Neural cell (in vitro differentiated cells): ENCODE results near the gene MIGA2. TPM values are rescaled to one million over a fixed set of nuclear protein-coding genes. Genes with fewer than 3 reads are reported as not detected.

Experiments used
- H2AFZ ChIP-seq: fragments of 200-600, 300-800 bp; sonication (generic), shearing (Covaris generic); 2 replicates; pipeline ENCODE4 v1.6.0; 2014; ENCODE audit warnings: low read depth, mild to moderate bottlenecking, antibody characterized with exemption, low read length, moderate library complexity
- H3F3A ChIP-seq: fragments of 200-600 bp; shearing (Covaris generic); 2 replicates; pipeline ENCODE4 v1.6.1; 2016; ENCODE audit warnings: mild to moderate bottlenecking, moderate library complexity, mixed read lengths, antibody characterized with exemption, low read length; ENCODE audit not compliant: insufficient read depth, poor library complexity, severe bottlenecking
- H3K27ac ChIP-seq: fragments of 200-600, 300-800 bp; sonication (generic), shearing (Covaris generic); 2 replicates; pipeline ENCODE4 v1.5.1; 2014; ENCODE audit warnings: mild to moderate bottlenecking, low read length, moderate library complexity
- H3K27me3 ChIP-seq: fragments of 300-800, 200-600 bp; sonication (generic), shearing (Covaris generic); 2 replicates; pipeline ENCODE4 v1.6.0; 2014; ENCODE audit warnings: mild to moderate bottlenecking, low read depth, low read length, moderate library complexity; ENCODE audit not compliant: insufficient read depth
- H3K36me3 ChIP-seq: fragments of 300-800, 200-600 bp; sonication (generic), shearing (Covaris generic); 2 replicates; pipeline ENCODE4 v1.5.1; 2014; ENCODE audit warnings: mild to moderate bottlenecking, antibody characterized with exemption, low read length, moderate library complexity; ENCODE audit not compliant: insufficient read depth
- H3K4me2 ChIP-seq: fragments of 300-800, 200-600 bp; sonication (generic), shearing (Covaris generic); 2 replicates; pipeline ENCODE4 v1.6.0; 2014; ENCODE audit warnings: mild to moderate bottlenecking, low read length
- H3K4me3 ChIP-seq: fragments of 300-800, 200-600 bp; sonication (generic), shearing (Covaris generic); 2 replicates; pipeline ENCODE4 v1.5.1; 2014; ENCODE audit warnings: mild to moderate bottlenecking, low read length, moderate library complexity
- H3K79me2 ChIP-seq: fragments of 200-600 bp; shearing (Covaris generic); replicated peaks from 2 replicates; pipeline ENCODE4 v1.6.0; 2014; ENCODE audit warnings: mild to moderate bottlenecking, low read length, moderate library complexity; ENCODE audit not compliant: insufficient read depth
- H3K9ac ChIP-seq: fragments of 300-800, 200-600 bp; sonication (generic), shearing (Covaris generic); 2 replicates; pipeline ENCODE4 v1.6.1; 2016; ENCODE audit warnings: mild to moderate bottlenecking, low read length, mixed read lengths
- H3K9me2 ChIP-seq: fragments of 200-600 bp; shearing (Covaris generic); 2 replicates; pipeline ENCODE4 v1.6.1; 2016; ENCODE audit warnings: mild to moderate bottlenecking, low read length, mixed read lengths; ENCODE audit not compliant: insufficient read depth
- H3K9me3 ChIP-seq: fragments of 200-600, 300-800 bp; sonication (generic), shearing (Covaris generic); 2 replicates; pipeline ENCODE4 v1.6.1; 2016; ENCODE audit warnings: mild to moderate bottlenecking, mixed run types, low read length, moderate library complexity, mixed read lengths
- H4K20me1 ChIP-seq: fragments of 200-600 bp; shearing (Covaris generic); 2 replicates; pipeline ENCODE4 v1.6.1; 2016; ENCODE audit warnings: mild to moderate bottlenecking, mixed run types; ENCODE audit not compliant: insufficient read depth
- EP300 ChIP-seq: fragments of 450-650 bp; conservative IDR thresholded peaks from 2 replicates; pipeline ENCODE4 v1.6.1; 2014; ENCODE audit warnings: antibody characterized with exemption, mild to moderate bottlenecking, moderate library complexity; ENCODE audit not compliant: poor library complexity, severe bottlenecking
- EZH2 ChIP-seq: fragments of 200-600, 300-800 bp; shearing (Covaris generic), sonication (generic); IDR thresholded peaks from 2 replicates; pipeline ENCODE4 v1.6.1; 2014; ENCODE audit warnings: antibody characterized with exemption, low read length, borderline replicate concordance, mild to moderate bottlenecking; ENCODE audit not compliant: insufficient read depth, poor library complexity, severe bottlenecking
- MXI1 ChIP-seq: fragments of 450-650 bp; conservative IDR thresholded peaks from 2 replicates; pipeline ENCODE4 v1.6.1; 2014; ENCODE audit warnings: antibody characterized with exemption, mild to moderate bottlenecking; ENCODE audit not compliant: poor library complexity, severe bottlenecking
- POLR2AphosphoS5 ChIP-seq: IDR thresholded peaks from 2 replicates; pipeline ENCODE4 v1.6.1; 2012
- RAD21 ChIP-seq: fragments of 450-650 bp; conservative IDR thresholded peaks from 2 replicates; pipeline ENCODE4 v1.6.1; 2014; ENCODE audit warnings: antibody characterized with exemption, mild to moderate bottlenecking, moderate library complexity
- SMC3 ChIP-seq: fragments of 450-650 bp; conservative IDR thresholded peaks from 2 replicates; pipeline ENCODE4 v1.6.1; 2014; ENCODE audit warnings: antibody characterized with exemption, mild to moderate bottlenecking, moderate library complexity; ENCODE audit not compliant: poor library complexity
- TAF1 ChIP-seq: IDR thresholded peaks from 2 replicates; pipeline ENCODE4 v1.6.1; 2012; ENCODE audit warnings: low read depth
- polyA plus RNA-seq: library from polyadenylated mRNA; depleted of rRNA; stranded (reverse); fragments of >200 nt; gene quantifications from 2 replicates; pipeline ENCODE4 v1.2.3, GENCODE V29; 2014
- TF ChIP-seq, protein P1 (sequence below): IDR thresholded peaks from 2 replicates; pipeline ENCODE4 v1.6.1; 2012; ENCODE audit warnings: borderline replicate concordance
- TF ChIP-seq, protein P2 (sequence below): fragments of 450-650 bp; IDR thresholded peaks from 2 replicates; pipeline ENCODE4 v1.5.1; 2014; ENCODE audit warnings: antibody characterized with exemption, mild to moderate bottlenecking, moderate library complexity; ENCODE audit not compliant: poor library complexity, severe bottlenecking

MIGA2 gene
- polyA plus RNA-seq, 1 donor from 2014 or later, result 42.4 TPM

DNA sequence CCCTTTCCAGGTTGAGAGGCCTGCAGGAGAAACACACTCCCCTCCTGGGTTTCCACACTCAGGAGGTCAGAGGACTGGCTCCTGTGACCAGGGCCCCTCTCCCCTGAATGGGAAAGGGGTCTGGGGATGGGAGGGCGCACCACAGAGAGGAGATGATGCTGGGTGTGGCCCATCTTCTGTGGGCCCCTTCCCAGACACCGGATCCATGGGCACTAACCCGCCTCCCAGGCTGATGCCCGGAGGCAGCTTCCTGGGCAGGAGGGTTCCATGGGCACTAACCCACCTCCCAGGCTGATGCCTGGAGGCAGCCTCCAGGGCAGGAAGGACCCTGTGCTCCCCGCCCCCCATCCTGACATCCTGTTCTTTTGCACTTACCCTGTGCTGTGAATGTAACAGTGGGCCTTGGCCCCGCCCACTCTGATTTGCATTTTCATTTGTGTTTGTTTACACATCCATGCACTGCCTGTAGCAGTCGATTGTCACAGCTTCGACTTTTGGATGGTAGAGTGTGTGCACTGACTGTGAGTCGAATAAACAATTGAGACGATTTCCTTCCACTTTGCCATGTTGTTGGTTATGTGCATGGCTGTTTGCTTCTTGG lies 35.2 kb downstream of the MIGA2 start:
- Histone ChIP-seq H2AFZ (no peak overlapping the region), H3K27ac (no peak overlapping the region), H3K36me3 (no peaks in the 10 kb centered on the region), H3K4me2 (no peak overlapping the region), H3K79me2 (no peaks in the 10 kb centered on the region), H3K27me3 (no peaks in the 10 kb centered on the region), H3K4me3 (no peak overlapping the region), H3K9ac (no peak overlapping the region), H3F3A (no peaks in the 10 kb centered on the region), H4K20me1 (no peaks in the 10 kb centered on the region), H3K9me2 (no peaks in the 10 kb centered on the region), H3K9me3 (no peaks in the 10 kb centered on the region)
- TF ChIP-seq RAD21 (no peak), EZH2 (no peak), SMC3 (no peak), MXI1 (no peak), TAF1 (no peak), EP300 (no peak), POLR2AphosphoS5 (no peak)
- TF ChIP-seq, protein P1, sequence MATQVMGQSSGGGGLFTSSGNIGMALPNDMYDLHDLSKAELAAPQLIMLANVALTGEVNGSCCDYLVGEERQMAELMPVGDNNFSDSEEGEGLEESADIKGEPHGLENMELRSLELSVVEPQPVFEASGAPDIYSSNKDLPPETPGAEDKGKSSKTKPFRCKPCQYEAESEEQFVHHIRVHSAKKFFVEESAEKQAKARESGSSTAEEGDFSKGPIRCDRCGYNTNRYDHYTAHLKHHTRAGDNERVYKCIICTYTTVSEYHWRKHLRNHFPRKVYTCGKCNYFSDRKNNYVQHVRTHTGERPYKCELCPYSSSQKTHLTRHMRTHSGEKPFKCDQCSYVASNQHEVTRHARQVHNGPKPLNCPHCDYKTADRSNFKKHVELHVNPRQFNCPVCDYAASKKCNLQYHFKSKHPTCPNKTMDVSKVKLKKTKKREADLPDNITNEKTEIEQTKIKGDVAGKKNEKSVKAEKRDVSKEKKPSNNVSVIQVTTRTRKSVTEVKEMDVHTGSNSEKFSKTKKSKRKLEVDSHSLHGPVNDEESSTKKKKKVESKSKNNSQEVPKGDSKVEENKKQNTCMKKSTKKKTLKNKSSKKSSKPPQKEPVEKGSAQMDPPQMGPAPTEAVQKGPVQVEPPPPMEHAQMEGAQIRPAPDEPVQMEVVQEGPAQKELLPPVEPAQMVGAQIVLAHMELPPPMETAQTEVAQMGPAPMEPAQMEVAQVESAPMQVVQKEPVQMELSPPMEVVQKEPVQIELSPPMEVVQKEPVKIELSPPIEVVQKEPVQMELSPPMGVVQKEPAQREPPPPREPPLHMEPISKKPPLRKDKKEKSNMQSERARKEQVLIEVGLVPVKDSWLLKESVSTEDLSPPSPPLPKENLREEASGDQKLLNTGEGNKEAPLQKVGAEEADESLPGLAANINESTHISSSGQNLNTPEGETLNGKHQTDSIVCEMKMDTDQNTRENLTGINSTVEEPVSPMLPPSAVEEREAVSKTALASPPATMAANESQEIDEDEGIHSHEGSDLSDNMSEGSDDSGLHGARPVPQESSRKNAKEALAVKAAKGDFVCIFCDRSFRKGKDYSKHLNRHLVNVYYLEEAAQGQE, result no peak
- TF ChIP-seq, protein P2, sequence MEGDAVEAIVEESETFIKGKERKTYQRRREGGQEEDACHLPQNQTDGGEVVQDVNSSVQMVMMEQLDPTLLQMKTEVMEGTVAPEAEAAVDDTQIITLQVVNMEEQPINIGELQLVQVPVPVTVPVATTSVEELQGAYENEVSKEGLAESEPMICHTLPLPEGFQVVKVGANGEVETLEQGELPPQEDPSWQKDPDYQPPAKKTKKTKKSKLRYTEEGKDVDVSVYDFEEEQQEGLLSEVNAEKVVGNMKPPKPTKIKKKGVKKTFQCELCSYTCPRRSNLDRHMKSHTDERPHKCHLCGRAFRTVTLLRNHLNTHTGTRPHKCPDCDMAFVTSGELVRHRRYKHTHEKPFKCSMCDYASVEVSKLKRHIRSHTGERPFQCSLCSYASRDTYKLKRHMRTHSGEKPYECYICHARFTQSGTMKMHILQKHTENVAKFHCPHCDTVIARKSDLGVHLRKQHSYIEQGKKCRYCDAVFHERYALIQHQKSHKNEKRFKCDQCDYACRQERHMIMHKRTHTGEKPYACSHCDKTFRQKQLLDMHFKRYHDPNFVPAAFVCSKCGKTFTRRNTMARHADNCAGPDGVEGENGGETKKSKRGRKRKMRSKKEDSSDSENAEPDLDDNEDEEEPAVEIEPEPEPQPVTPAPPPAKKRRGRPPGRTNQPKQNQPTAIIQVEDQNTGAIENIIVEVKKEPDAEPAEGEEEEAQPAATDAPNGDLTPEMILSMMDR, result no peak

DNA sequence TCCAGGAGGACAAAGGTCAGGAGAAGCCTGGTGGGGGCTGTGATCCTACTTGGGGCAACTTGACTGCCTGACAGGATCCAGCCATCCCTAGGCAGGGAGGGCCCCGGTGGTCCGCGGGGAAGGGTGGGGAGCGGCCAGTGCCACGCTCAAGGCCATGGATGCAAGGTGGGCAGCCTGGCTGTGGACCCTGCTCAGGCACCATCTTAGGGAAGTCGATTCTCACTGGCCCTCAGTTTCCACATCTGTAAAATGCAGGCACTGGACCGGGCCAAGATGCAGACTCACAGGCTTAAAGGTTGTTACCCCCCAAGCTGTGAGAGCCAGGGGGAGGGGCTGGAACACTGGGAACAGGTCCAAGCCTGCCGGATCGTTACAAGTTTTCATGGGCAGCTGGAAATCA lies 35.7 kb downstream of the MIGA2 start:
- H3K4me3 ChIP-seq, result no peak overlapping the region
- H3K4me2 ChIP-seq, result no peak overlapping the region
- no peak for TF ChIP-seq RAD21
- TF ChIP-seq, protein P1, result no peak
- TF ChIP-seq, protein P2, result no peak
- TF ChIP-seq SMC3, result no peak
- TF ChIP-seq TAF1, result no peak
- TF ChIP-seq MXI1, result no peak
- no peak for TF ChIP-seq EP300
- H3F3A ChIP-seq, result no peaks in the 10 kb centered on the region
- no peak overlapping the region for H2AFZ ChIP-seq
- no peaks in the 10 kb centered on the region for H3K79me2 ChIP-seq
- no peaks in the 10 kb centered on the region for H3K27me3 ChIP-seq
- H3K9me3 ChIP-seq, result no peaks in the 10 kb centered on the region
- no peaks in the 10 kb centered on the region for H3K9me2 ChIP-seq
- no peak overlapping the region for H3K9ac ChIP-seq
- no peak overlapping the region for H3K27ac ChIP-seq
- no peaks in the 10 kb centered on the region for H4K20me1 ChIP-seq
- no peaks in the 10 kb centered on the region for H3K36me3 ChIP-seq
